HepG2 (cell line): Measurements from ENCODE around the gene SLC25A18. TPM values are rescaled to one million over a fixed set of nuclear protein-coding genes. Genes with fewer than 3 reads are reported as not detected.

Source experiments
- ATAC-seq: fragments of 200-7000 bp; cut with Tn5 transposase; 3 replicates; pipeline ENCODE4 v1.9.1; 2020; ENCODE audit warnings: mild to moderate bottlenecking, moderate library complexity
- BruUV-seq: library from RNA; stranded (reverse); fragments of 400-500 nt; replicated peaks from 2 replicates; lab custom pipeline; 2021; lab: Mats Ljungman, UMichigan
- CTCF ChIA-PET: fragments of 300-600 bp; formaldehyde crosslinking; extraction: SDS; loops from one replicate; lab custom pipeline; 2021; ENCODE audit warnings: low total read pairs, inconsistent platforms, low intra/inter-chr PET ratio; lab: Yijun Ruan, JAX
- POLR2A ChIA-PET: fragments of 350-600 bp; sonication (Branson Sonifier 250); formaldehyde crosslinking; loops from one replicate; lab custom pipeline; 2020; ENCODE audit warnings: antibody characterized with exemption, inconsistent platforms; lab: Yijun Ruan, JAX
- DNase-seq: peaks from one replicate; pipeline ENCODE4 v3.0.0-alpha.2; 2015; ENCODE audit warnings: low spot score
- FAIRE-seq: peaks from 3 replicates; lab custom pipeline; 2011; peaks lifted over from hg19 to GRCh38; lab: Jason Lieb, UNC
- H2AFZ ChIP-seq: one replicate; pipeline ENCODE4 v1.6.1; 2011; ENCODE audit warnings: low read length, inconsistent platforms
- H3K27ac ChIP-seq: fragments of 300-600 bp; 3 replicates; pipeline ENCODE4 v1.8.0; 2011; ENCODE audit warnings: mixed run types, mild to moderate bottlenecking, mixed read lengths, low read length, inconsistent platforms; ENCODE audit not compliant: insufficient read depth; ENCODE audit errors: extremely low read length
- H3K27me3 ChIP-seq, 2 experiments: fragments of 200-600 bp in 1 of 2; 2 replicates in 1 of 2; 3 replicates in 1 of 2; pipeline versions ENCODE4 v1.6.0 to v1.8.0; 2011; ENCODE audit warnings: low read length in 2 of 2, mild to moderate bottlenecking in 2 of 2, moderate library complexity in 2 of 2, inconsistent platforms in 1 of 2; ENCODE audit not compliant: insufficient read depth in 2 of 2, control insufficient read depth in 1 of 2
- H3K36me3 ChIP-seq, 2 experiments: fragments of 200-600 bp in 1 of 2; replicated peaks in 1 of 2; 2 replicates in 1 of 2; 3 replicates in 1 of 2; pipeline versions ENCODE4 v1.5.1 to v1.8.0; 2011; ENCODE audit warnings: low read length in 2 of 2, inconsistent platforms in 1 of 2; ENCODE audit not compliant: insufficient read depth in 2 of 2, control insufficient read depth in 1 of 2
- H3K4me1 ChIP-seq: 2 replicates; pipeline ENCODE4 v1.5.1; 2012; ENCODE audit warnings: low read length, inconsistent platforms; ENCODE audit not compliant: insufficient read depth
- H3K4me2 ChIP-seq: 2 replicates; pipeline ENCODE4 v1.6.0; 2011; ENCODE audit warnings: low read depth, low read length, inconsistent platforms
- H3K4me3 ChIP-seq, 3 experiments: fragments of 200-600 bp in 1 of 3; sonication (generic), shearing (Covaris generic) in 1 of 3; replicated peaks in 1 of 3; 2 replicates each; pipeline ENCODE4 v1.5.1; 2011 to 2016; ENCODE audit warnings: low read length in 3 of 3, inconsistent platforms in 2 of 3, low read depth in 2 of 3, mild to moderate bottlenecking in 2 of 3, control low read depth in 1 of 3, mixed read lengths in 1 of 3; ENCODE audit not compliant: insufficient read depth in 1 of 3
- H3K79me2 ChIP-seq: one replicate; pipeline ENCODE4 v1.6.1; 2011; ENCODE audit warnings: low read length, inconsistent platforms; ENCODE audit not compliant: insufficient read depth
- H3K9ac ChIP-seq: 2 replicates; pipeline ENCODE4 v1.6.0; 2011; ENCODE audit warnings: mild to moderate bottlenecking, low read depth, low read length, inconsistent platforms; ENCODE audit not compliant: insufficient read depth
- H3K9me3 ChIP-seq: 2 replicates; pipeline ENCODE4 v1.5.1; 2012; ENCODE audit warnings: mild to moderate bottlenecking, low read length
- H4K20me1 ChIP-seq: 2 replicates; pipeline ENCODE4 v1.6.0; 2011; ENCODE audit warnings: inconsistent platforms, mild to moderate bottlenecking, low read length, moderate library complexity; ENCODE audit not compliant: insufficient read depth
- DMAP1 ChIP-seq: IDR thresholded peaks from 2 replicates; pipeline ENCODE4 v1.6.1; 2016
- HNRNPL ChIP-seq: fragments of 200-400 bp; formaldehyde crosslinking; IDR thresholded peaks from 2 replicates; pipeline ENCODE4 v1.6.1; 2017; ENCODE audit warnings: mild to moderate bottlenecking, low read depth, low read length
- JDP2 ChIP-seq: sonication (generic); formaldehyde crosslinking; IDR thresholded peaks from 2 replicates; pipeline ENCODE4 v1.8.1; 2022; ENCODE audit warnings: missing genetic modification reagents, borderline replicate concordance
- MBNL3 ChIP-seq: fragments of 250-450 bp; sonication (Bioruptor Pico); conservative IDR thresholded peaks from 2 replicates; pipeline ENCODE4 v1.8.0; 2022; ENCODE audit warnings: mild to moderate bottlenecking, inconsistent platforms
- MTA3 ChIP-seq: sonication (generic); formaldehyde crosslinking; IDR thresholded peaks from 2 replicates; pipeline ENCODE4 v1.4.0; 2020; ENCODE audit warnings: missing genetic modification reagents
- NFRKB ChIP-seq: fragments of 450-650 bp; IDR thresholded peaks from 2 replicates; pipeline ENCODE4 v1.6.1; 2017
- PRDM10 ChIP-seq: sonication (generic); formaldehyde crosslinking; IDR thresholded peaks from 2 replicates; pipeline ENCODE4 v1.4.0; 2020; ENCODE audit warnings: low read depth, missing genetic modification reagents
- RXRB ChIP-seq: IDR thresholded peaks from 2 replicates; pipeline ENCODE4 v1.6.1; 2016; ENCODE audit warnings: borderline replicate concordance, missing genetic modification reagents, missing compliant biosample characterization
- TFE3 ChIP-seq: IDR thresholded peaks from 2 replicates; pipeline ENCODE4 v1.6.1; 2016
- ZBTB14 ChIP-seq: sonication (generic); formaldehyde crosslinking; IDR thresholded peaks from 2 replicates; pipeline ENCODE4 v1.4.0; 2020; ENCODE audit warnings: missing genetic modification reagents
- ZNF44 ChIP-seq: sonication (generic); formaldehyde crosslinking; IDR thresholded peaks from 2 replicates; pipeline ENCODE4 v1.5.1; 2020; ENCODE audit warnings: mild to moderate bottlenecking, missing genetic modification reagents
- ZNF841 ChIP-seq: sonication (generic); formaldehyde crosslinking; IDR thresholded peaks from 2 replicates; pipeline ENCODE4 v1.8.1; 2023; ENCODE audit warnings: missing genetic modification reagents, borderline replicate concordance
- WGBS: methylation state at CpG from one replicate; pipeline ENCODE4 v1.1.6; 2017; ENCODE audit warnings: low lambda C conversion rate; 5-methylcytosine and 5-hydroxymethylcytosine counted together
- in situ Hi-C: cut with HindIII; loops from 2 replicates; pipeline ENCODE4 v1.10.0; 2017; ENCODE audit warnings: low pct_unique_long_range_greater_than_20kb; ENCODE audit not compliant: extremely low pct_ligation_motif_present
- intact Hi-C: fragments of 100-400 bp; cut with micrococcal nuclease; formaldehyde crosslinking; loops from one replicate; pipeline ENCODE4 v1.10.0; 2022; ENCODE audit not compliant: unreplicated experiment
- polyA plus RNA-seq, 8 experiments: library from polyadenylated mRNA; depleted of rRNA in 3 of 8; stranded (reverse) in 7 of 8; unstranded in 1 of 8; fragments of >200 nt; fragmentation: Illumina TruSeq in 4 of 8; extraction: Trizol in 4 of 8; gene quantifications; 2 replicates each; pipeline versions ENCODE4 v1.2.1 to v1.2.3, GENCODE V29; 2011 to 2016; ENCODE audit warnings: low read depth in 4 of 8, missing spikeins in 1 of 8, mixed read lengths in 1 of 8; ENCODE audit not compliant: insufficient read depth in 1 of 8
- total RNA-seq, 5 experiments: library from RNA; depleted of rRNA; stranded (reverse); fragments of >200 nt; fragmentation: Illumina TruSeq; extraction: Trizol; gene quantifications; 2 replicates each; pipeline ENCODE4 v1.2.3, GENCODE V29; 2016; ENCODE audit warnings: low read depth in 1 of 5
- TF ChIP-seq, protein P1 (sequence below): sonication (generic); formaldehyde crosslinking; IDR thresholded peaks from 2 replicates; pipeline ENCODE4 v1.4.0; 2020; ENCODE audit warnings: mild to moderate bottlenecking, missing genetic modification reagents

The SLC25A18 gene
- total and polyA plus RNA-seq, 2 of the 13 experiments (the other 11 are each of a cell fraction or from before 2014, with no cell fraction given) = 0.28 to 0.75 TPM

DNA sequence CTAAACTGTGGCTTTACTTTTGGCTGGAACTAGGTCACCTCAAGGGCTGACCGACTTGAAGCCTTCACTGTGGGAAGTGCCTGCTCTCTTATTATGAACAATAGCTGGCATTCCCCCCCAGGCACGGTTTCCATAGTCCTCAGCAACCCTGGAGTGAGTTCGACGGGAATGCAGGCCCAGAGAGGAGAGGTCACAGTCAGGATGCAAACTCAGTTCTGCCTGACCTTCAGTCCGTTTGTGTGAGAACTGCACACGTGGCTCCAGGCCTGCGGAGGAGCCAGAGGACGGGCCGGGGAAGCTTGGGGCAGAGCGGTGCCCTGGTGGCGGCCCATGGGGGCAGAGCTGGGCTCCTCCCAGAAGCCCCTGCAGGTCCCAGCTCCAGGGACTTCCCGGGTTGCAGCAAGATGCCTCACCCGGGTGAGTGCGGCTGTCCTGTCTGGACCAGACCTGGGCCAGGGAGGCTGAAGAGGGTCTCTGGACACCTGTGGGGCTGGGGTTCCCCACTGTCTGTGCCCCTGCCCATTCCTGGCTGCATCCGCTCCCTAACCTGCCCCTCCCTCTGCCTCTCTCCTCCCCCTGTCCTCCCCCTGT is 17.2 kb downstream of the SLC25A18 start:
- ChIA-PET POLR2A (interaction anchor here (1.6 kb wide), 1 partner anchor 59 kb away, joined by 3 read pairs; no protein-coding TSS in a partner anchor), CTCF (no interaction called here)
- WGBS = 11% methylated on average over 10 of the region's 15 CpGs
- no peaks in the 10 kb centered on the region for H3K9me3 ChIP-seq
- no TSS peak for BruUV-seq
- no peaks in the 10 kb centered on the region for H3K27me3 ChIP-seq
- intact Hi-C loops = loop anchor here (5.0 kb wide), 1 partner anchor 213 kb away; the partner anchor contains the start of gene CECR2
- in situ Hi-C loops = no loop called here
- H3K79me2 ChIP-seq = no peaks in the 10 kb centered on the region
- peak overlapping the region; percentile 5 to 51 (median 8); a peak in 3 of 6 replicates for H3K4me3 ChIP-seq
- H3K9ac ChIP-seq = peak overlapping the region; percentile 39; the same call in 1 of the 2 replicates
- DNase-seq (peak; percentile 41), ATAC-seq (peak; percentile 93), FAIRE-seq (peak; percentile 60)
- H4K20me1 ChIP-seq = no peaks in the 10 kb centered on the region
- H3K4me1 ChIP-seq = peaks cover 31% of the 10 kb centered on the region
- H3K27ac ChIP-seq = no peak overlapping the region
- peak overlapping the region; percentile 83 for H2AFZ ChIP-seq
- H3K36me3 ChIP-seq = no peaks in the 10 kb centered on the region
- peak overlapping the region; percentile 76 for H3K4me2 ChIP-seq
- no peak for TF ChIP-seq MBNL3
- no peak for TF ChIP-seq PRDM10 (CRISPR knock-in tag)
- no peak for TF ChIP-seq ZBTB14 (CRISPR knock-in tag)
- TF ChIP-seq HNRNPL = 0 out of 2 replicates have a peak, but pooled peaks have one; percentile 34
- TF ChIP-seq MTA3 = no peak
- TF ChIP-seq RXRB (CRISPR knock-in tag) = no peak
- TF ChIP-seq ZNF44 (CRISPR knock-in tag) = no peak
- 0 out of 2 replicates have a peak, but pooled peaks have one; percentile 41 for TF ChIP-seq TFE3 (CRISPR knock-in tag)
- TF ChIP-seq, protein P1, sequence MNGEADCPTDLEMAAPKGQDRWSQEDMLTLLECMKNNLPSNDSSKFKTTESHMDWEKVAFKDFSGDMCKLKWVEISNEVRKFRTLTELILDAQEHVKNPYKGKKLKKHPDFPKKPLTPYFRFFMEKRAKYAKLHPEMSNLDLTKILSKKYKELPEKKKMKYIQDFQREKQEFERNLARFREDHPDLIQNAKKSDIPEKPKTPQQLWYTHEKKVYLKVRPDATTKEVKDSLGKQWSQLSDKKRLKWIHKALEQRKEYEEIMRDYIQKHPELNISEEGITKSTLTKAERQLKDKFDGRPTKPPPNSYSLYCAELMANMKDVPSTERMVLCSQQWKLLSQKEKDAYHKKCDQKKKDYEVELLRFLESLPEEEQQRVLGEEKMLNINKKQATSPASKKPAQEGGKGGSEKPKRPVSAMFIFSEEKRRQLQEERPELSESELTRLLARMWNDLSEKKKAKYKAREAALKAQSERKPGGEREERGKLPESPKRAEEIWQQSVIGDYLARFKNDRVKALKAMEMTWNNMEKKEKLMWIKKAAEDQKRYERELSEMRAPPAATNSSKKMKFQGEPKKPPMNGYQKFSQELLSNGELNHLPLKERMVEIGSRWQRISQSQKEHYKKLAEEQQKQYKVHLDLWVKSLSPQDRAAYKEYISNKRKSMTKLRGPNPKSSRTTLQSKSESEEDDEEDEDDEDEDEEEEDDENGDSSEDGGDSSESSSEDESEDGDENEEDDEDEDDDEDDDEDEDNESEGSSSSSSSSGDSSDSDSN (CRISPR knock-in tag) = 0 out of 2 replicates have a peak, but pooled peaks have one; percentile 34
- peak; percentile 59; the same call in 1 of the 2 replicates for TF ChIP-seq DMAP1 (CRISPR knock-in tag)
- TF ChIP-seq JDP2 (CRISPR knock-in tag) = no peak
- no peak for TF ChIP-seq NFRKB
- TF ChIP-seq ZNF841 (CRISPR knock-in tag) = no peak
